A549 (cell line): ENCODE data around the gene CDH22. TPM values are rescaled to one million over a fixed set of nuclear protein-coding genes. Genes with fewer than 3 reads are reported as not detected.
A peak's percentile ranks its signal among the peaks of the same experiment; 100 is the strongest.

Experiments used
- ATAC-seq, 2 experiments: fragments of 200-7000 bp in 1 of 2; fragments of >200 bp in 1 of 2; cut with Nextera tagmentation in 1 of 2; cut with Tn5 transposase in 1 of 2; 3 replicates each; pipeline versions ENCODE4 v1.8.0 to v1.9.1; 2018 to 2020; ENCODE audit warnings: mild to moderate bottlenecking in 1 of 2, moderate library complexity in 1 of 2
- CTCF ChIA-PET: fragments of 300-600 bp; sonication (Branson Sonifier 250); formaldehyde crosslinking; extraction: SDS; loops from one replicate; lab custom pipeline; 2021; ENCODE audit warnings: antibody characterized with exemption, inconsistent platforms; lab: Yijun Ruan, JAX
- POLR2A ChIA-PET: fragments of 350-600 bp; formaldehyde crosslinking; extraction: SDS; loops from one replicate; lab custom pipeline; 2021; ENCODE audit warnings: antibody characterized with exemption, inconsistent platforms; lab: Yijun Ruan, JAX
- DNase-seq, 2 experiments: peaks; one replicate each; pipeline versions ENCODE4 v3.0.0 to v3.0.0-alpha.2; 2011 to 2016; ENCODE audit warnings: low read depth in 1 of 2, low spot score in 1 of 2
- FAIRE-seq: peaks from 2 replicates; lab custom pipeline; 2011; peaks lifted over from hg19 to GRCh38; lab: Jason Lieb, UNC
- H3K27ac ChIP-seq, 2 experiments: fragments of >200 bp; sonication (Bioruptor Twin); formaldehyde crosslinking; 3 replicates each; pipeline ENCODE4 v1.5.1; 2016 to 2017
- H3K4me1 ChIP-seq: fragments of >200 bp; sonication (Bioruptor Twin); formaldehyde crosslinking; 3 replicates; pipeline ENCODE4 v1.6.1; 2016
- H3K4me2 ChIP-seq: fragments of >200 bp; sonication (Bioruptor Twin); formaldehyde crosslinking; 3 replicates; pipeline ENCODE4 v1.6.1; 2016
- H3K4me3 ChIP-seq: fragments of >200 bp; sonication (Bioruptor Twin); formaldehyde crosslinking; 3 replicates; pipeline ENCODE4 v1.5.1; 2016
- H3K9me3 ChIP-seq: fragments of >200 bp; sonication (Bioruptor Twin); formaldehyde crosslinking; 3 replicates; pipeline ENCODE4 v1.6.1; 2016
- BHLHE40 ChIP-seq: IDR thresholded peaks from 2 replicates; pipeline ENCODE4 v1.6.1; 2012; ENCODE audit warnings: low read depth, low read length, inconsistent platforms
- CEBPB ChIP-seq, 2 experiments: fragments of >200 bp in 1 of 2; sonication (Bioruptor Twin) in 1 of 2; formaldehyde crosslinking in 1 of 2; IDR thresholded peaks; 2 replicates each; pipeline ENCODE4 v1.6.1; 2012 to 2016
- CHD4 ChIP-seq: fragments of 200-600 bp; sonication (generic); IDR thresholded peaks from 2 replicates; pipeline ENCODE4 v1.6.1; 2016; ENCODE audit warnings: antibody characterized with exemption, mild to moderate bottlenecking, borderline replicate concordance
- EHF ChIP-seq: fragments of 250-450 bp; sonication (Bioruptor Pico); IDR thresholded peaks from 2 replicates; pipeline ENCODE4 v1.5.0; 2020; ENCODE audit warnings: mild to moderate bottlenecking
- ELK1 ChIP-seq: fragments of 150-350 bp; IDR thresholded peaks from 2 replicates; pipeline ENCODE4 v1.6.1; 2014; ENCODE audit warnings: low read depth, mild to moderate bottlenecking, low read length
- ESRRA ChIP-seq: fragments of 150-350 bp; IDR thresholded peaks from 2 replicates; pipeline ENCODE4 v1.6.1; 2014; ENCODE audit warnings: mild to moderate bottlenecking, low read length, borderline replicate concordance
- FOXS1 ChIP-seq: fragments of 250-450 bp; sonication (Bioruptor Pico); IDR thresholded peaks from 2 replicates; pipeline ENCODE4 v1.5.0; 2020; ENCODE audit warnings: mild to moderate bottlenecking, moderate library complexity
- GATA3 ChIP-seq: IDR thresholded peaks from 2 replicates; pipeline ENCODE4 v1.6.1; 2012; ENCODE audit warnings: borderline replicate concordance
- HES2 ChIP-seq: fragments of >200 bp; sonication (Bioruptor Twin); formaldehyde crosslinking; IDR thresholded peaks from 2 replicates; pipeline ENCODE4 v1.6.1; 2016
- HOXA7 ChIP-seq: fragments of 250-450 bp; sonication (Bioruptor Pico); IDR thresholded peaks from 2 replicates; pipeline ENCODE4 v1.5.0; 2020; ENCODE audit warnings: mild to moderate bottlenecking, moderate library complexity
- JUN ChIP-seq, 2 experiments: fragments of >200 bp; sonication (Bioruptor Twin); formaldehyde crosslinking; IDR thresholded peaks; 2 replicates in 1 of 2; 3 replicates in 1 of 2; pipeline ENCODE4 v1.6.1; 2016 to 2017
- JUNB ChIP-seq: fragments of >200 bp; sonication (Bioruptor Twin); formaldehyde crosslinking; IDR thresholded peaks from 2 replicates; pipeline ENCODE4 v1.6.1; 2016
- KDM1A ChIP-seq: fragments of 200-600 bp; sonication (generic); IDR thresholded peaks from 2 replicates; pipeline ENCODE4 v1.6.1; 2016; ENCODE audit warnings: low read depth, mild to moderate bottlenecking
- MAZ ChIP-seq: fragments of 150-350 bp; IDR thresholded peaks from 2 replicates; pipeline ENCODE4 v1.6.1; 2014; ENCODE audit warnings: antibody characterized with exemption, low read depth, low read length, borderline replicate concordance
- NPAS2 ChIP-seq: fragments of 250-450 bp; sonication (Bioruptor Pico); IDR thresholded peaks from 2 replicates; pipeline ENCODE4 v1.8.0; 2022; ENCODE audit warnings: mild to moderate bottlenecking, moderate library complexity, borderline replicate concordance
- PHF8 ChIP-seq: fragments of 200-600 bp; sonication (generic); IDR thresholded peaks from 2 replicates; pipeline ENCODE4 v1.6.1; 2016; ENCODE audit warnings: low read depth, mild to moderate bottlenecking, antibody characterized with exemption, moderate library complexity, borderline replicate concordance
- RARB ChIP-seq: fragments of 250-450 bp; sonication (Bioruptor Pico); IDR thresholded peaks from 2 replicates; pipeline ENCODE4 v1.8.0; 2021; ENCODE audit warnings: mild to moderate bottlenecking, moderate library complexity
- REST ChIP-seq: fragments of 200-600 bp; sonication (generic); IDR thresholded peaks from 2 replicates; pipeline ENCODE4 v1.6.1; 2016; ENCODE audit warnings: antibody characterized with exemption, mild to moderate bottlenecking, moderate library complexity
- RFX5 ChIP-seq: fragments of 450-650 bp; IDR thresholded peaks from 2 replicates; pipeline ENCODE4 v1.7.1; 2014; ENCODE audit warnings: antibody characterized with exemption, mild to moderate bottlenecking, moderate library complexity
- SREBF2 ChIP-seq: fragments of 450-650 bp; IDR thresholded peaks from 2 replicates; pipeline ENCODE4 v1.6.1; 2014; ENCODE audit warnings: mild to moderate bottlenecking, moderate library complexity
- USF2 ChIP-seq: fragments of 450-650 bp; IDR thresholded peaks from 2 replicates; pipeline ENCODE4 v1.6.1; 2014; ENCODE audit warnings: antibody characterized with exemption
- ZFP36 ChIP-seq: fragments of 450-650 bp; IDR thresholded peaks from 2 replicates; pipeline ENCODE4 v1.6.1; 2014; ENCODE audit warnings: borderline replicate concordance; ENCODE audit not compliant: partially characterized antibody
- WGBS: methylation state at CpG from one replicate; pipeline ENCODE4 v1.1.6; 2017; ENCODE audit errors: missing lambda C conversion rate; 5-methylcytosine and 5-hydroxymethylcytosine counted together
- polyA plus RNA-seq, 4 experiments: library from polyadenylated mRNA; depleted of rRNA in 3 of 4; stranded (reverse); fragments of >200 nt; fragmentation: RNase III in 1 of 4; extraction: RNeasy Plus Mini Kit Qiagen cat#74134 plus additional on column Dnase treatment in 1 of 4; gene quantifications; 2 replicates in 3 of 4; 3 replicates in 1 of 4; pipeline ENCODE4 v1.2.3, GENCODE V29; 2011 to 2017

CDH22 gene
- polyA plus RNA-seq, 2 of the 4 experiments (the other 2 are of a cell fraction) = not detected

- no peak for ATAC-seq
- POLR2A ChIA-PET = interaction anchor here (0.6 kb wide), 1 partner anchor 67 kb away, joined by 3 read pairs; no protein-coding TSS in a partner anchor
These were observed 36.3 kb upstream of the CDH22 start for GRCh38 chr20:46344488-46345162.

GRCh38 chr20:46343975-46344357 is 35.7 kb upstream of the CDH22 start:
- H3K27ac ChIP-seq = no peak overlapping the region
- ATAC-seq (no peak), FAIRE-seq (no peak), DNase-seq (no peak)
- no peak overlapping the region for H3K4me2 ChIP-seq
- H3K9me3 ChIP-seq = no peaks in the 10 kb centered on the region
- no peaks in the 10 kb centered on the region for H3K4me1 ChIP-seq
- no peak overlapping the region for H3K4me3 ChIP-seq
- ChIA-PET POLR2A (interaction anchor here (0.6 kb wide), 1 partner anchor 67 kb away, joined by 3 read pairs; no protein-coding TSS in a partner anchor), CTCF (no interaction called here)
- peak; percentile 40 for TF ChIP-seq ZFP36
- TF ChIP-seq FOXS1 (CRISPR knock-in tag) = no peak
- no peak for TF ChIP-seq NPAS2 (CRISPR knock-in tag)
- WGBS = 95% methylated on average over 2 of the region's 2 CpGs

More at GRCh38 chr20:46344488-46345162, 36.3 kb upstream of the CDH22 start:
- TF ChIP-seq FOXS1 (CRISPR knock-in tag) (no peak), SREBF2 (no peak), GATA3 (no peak), USF2 (no peak), RFX5 (no peak)
- Histone ChIP-seq H3K4me3 (no peak overlapping the region), H3K27ac (no peak overlapping the region), H3K4me1 (no peaks in the 10 kb centered on the region), H3K9me3 (no peaks in the 10 kb centered on the region), H3K4me2 (no peak overlapping the region)
- DNase-seq = no peak
- FAIRE-seq = no peak
- WGBS = 86% methylated on average over 8 of the region's 8 CpGs
- CTCF ChIA-PET = no interaction called here

GRCh38 chr20:46343348-46343974 is 35.2 kb upstream of the CDH22 start:
- H3K4me2 ChIP-seq = no peak overlapping the region
- FAIRE-seq (no peak), ATAC-seq (peak; percentile 20 to 39; a peak in 4 of 6 replicates), DNase-seq (no peak)
- no peaks in the 10 kb centered on the region for H3K4me1 ChIP-seq
- 55% methylated on average over 15 of the region's 17 CpGs for WGBS
- ChIA-PET POLR2A (no interaction called here), CTCF (interaction anchor here (1.0 kb wide), 1 partner anchor 14 kb away, joined by 3 read pairs; no protein-coding TSS in a partner anchor)
- no peak overlapping the region for H3K27ac ChIP-seq
- TF ChIP-seq MAZ = no peak
- no peak for TF ChIP-seq HOXA7 (CRISPR knock-in tag)
- TF ChIP-seq ELK1 = no peak
- TF ChIP-seq RARB = no peak
- no peak for TF ChIP-seq JUN (IDR thresholded peaks at IDR 0.05)
- no peak for TF ChIP-seq PHF8
- TF ChIP-seq HES2 = no peak
- TF ChIP-seq NPAS2 (CRISPR knock-in tag) = no peak
- no peak for TF ChIP-seq ESRRA
- TF ChIP-seq GATA3 = no peak
- TF ChIP-seq SREBF2 = no peak
- no peak for TF ChIP-seq ZFP36
- no peak for TF ChIP-seq BHLHE40
- TF ChIP-seq CEBPB (IDR thresholded peaks at IDR 0.05) = no peak
- TF ChIP-seq CHD4 = no peak
- no peak for TF ChIP-seq EHF (CRISPR knock-in tag)
- TF ChIP-seq KDM1A = no peak
- TF ChIP-seq JUNB = no peak
- no peak for TF ChIP-seq REST
- no peak overlapping the region for H3K4me3 ChIP-seq
- H3K9me3 ChIP-seq = no peaks in the 10 kb centered on the region
